ENCODE data around the gene PHF2.

The PHF2 gene

GRCh38 chr9:93568169-93568568, 8.2 kb upstream of the PHF2 start:
- no peak for DNase-seq (ENCODE audit: low read depth)

- DNase-seq (ENCODE audit: low read depth) = no peak
These were observed 6.7 kb upstream of the PHF2 start for GRCh38 chr9:93569621-93570174.

GRCh38 chr9:93572221-93572620, 4.2 kb upstream of the PHF2 start:
- DNase-seq (ENCODE audit: low read depth) = no peak

- no peak for DNase-seq (ENCODE audit: low read depth)
These were observed 3.5 kb upstream of the PHF2 start for GRCh38 chr9:93572636-93573515.

- DNase-seq (ENCODE audit: low read depth) = no peak
These were observed 2.9 kb upstream of the PHF2 start for GRCh38 chr9:93573516-93573828.

GRCh38 chr9:93574091-93574899, 2.1 kb upstream of the PHF2 start:
- DNase-seq (ENCODE audit: low read depth) = no peak

- no peak for DNase-seq (ENCODE audit: low read depth)
These were observed 1.2 kb upstream of the PHF2 start for GRCh38 chr9:93574900-93575795.

- DNase-seq (ENCODE audit: low read depth) = no peak
These were observed 557 bp upstream of the PHF2 start for GRCh38 chr9:93575796-93576257.

GRCh38 chr9:93577078-93577974, 942 bp downstream of the PHF2 start:
- DNase-seq (ENCODE audit: low read depth) = no peak

GRCh38 chr9:93577975-93578682, 1.7 kb downstream of the PHF2 start:
- DNase-seq (ENCODE audit: low read depth) = no peak

GRCh38 chr9:93578844-93579243, 2.5 kb downstream of the PHF2 start:
- DNase-seq (ENCODE audit: low read depth) = no peak

- DNase-seq (ENCODE audit: low read depth) = no peak
These were observed 3.5 kb downstream of the PHF2 start for GRCh38 chr9:93579711-93580516.

- DNase-seq (ENCODE audit: low read depth) = no peak
These were observed 4.4 kb downstream of the PHF2 start for GRCh38 chr9:93580654-93581380.

GRCh38 chr9:93582115-93582514, 5.7 kb downstream of the PHF2 start:
- no peak for DNase-seq (ENCODE audit: low read depth)

- no peak for DNase-seq (ENCODE audit: low read depth)
These were observed 6.2 kb downstream of the PHF2 start for GRCh38 chr9:93582550-93582949.

- no peak for DNase-seq (ENCODE audit: low read depth)
These were observed 8.9 kb downstream of the PHF2 start for GRCh38 chr9:93585259-93585658.

- DNase-seq (ENCODE audit: low read depth) = no peak
These were observed 9.3 kb downstream of the PHF2 start for GRCh38 chr9:93585695-93586094.

GRCh38 chr9:93586290-93587057, 10.1 kb downstream of the PHF2 start:
- no peak for DNase-seq (ENCODE audit: low read depth)
